ENCODE results near the gene CCDC146. TPM values are rescaled to one million over a fixed set of nuclear protein-coding genes. Genes with fewer than 3 reads are reported as not detected.

CCDC146 gene
- polyA plus RNA-seq, 1 experiment: 8.8 TPM

DNA sequence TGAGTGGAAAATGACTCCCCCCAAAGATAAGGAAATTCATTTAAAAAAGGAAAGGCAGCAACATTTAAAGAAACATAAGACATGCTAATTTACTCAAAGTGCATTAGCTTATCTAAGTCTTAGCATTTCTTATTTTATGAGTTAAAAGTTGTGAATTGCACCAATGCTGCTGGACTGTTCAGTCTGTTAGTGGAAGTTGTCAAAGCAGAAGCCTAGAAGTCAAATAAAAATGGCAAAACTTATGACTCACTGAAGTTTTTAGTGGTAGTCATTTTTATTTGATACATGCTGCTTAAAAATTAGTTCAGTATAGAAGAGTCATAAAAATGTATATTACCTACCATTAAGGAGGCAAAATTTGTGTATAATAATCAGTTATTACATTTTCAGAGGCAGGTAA is 168.0 kb downstream of the CCDC146 start:
- TF ChIP-seq, protein P1, sequence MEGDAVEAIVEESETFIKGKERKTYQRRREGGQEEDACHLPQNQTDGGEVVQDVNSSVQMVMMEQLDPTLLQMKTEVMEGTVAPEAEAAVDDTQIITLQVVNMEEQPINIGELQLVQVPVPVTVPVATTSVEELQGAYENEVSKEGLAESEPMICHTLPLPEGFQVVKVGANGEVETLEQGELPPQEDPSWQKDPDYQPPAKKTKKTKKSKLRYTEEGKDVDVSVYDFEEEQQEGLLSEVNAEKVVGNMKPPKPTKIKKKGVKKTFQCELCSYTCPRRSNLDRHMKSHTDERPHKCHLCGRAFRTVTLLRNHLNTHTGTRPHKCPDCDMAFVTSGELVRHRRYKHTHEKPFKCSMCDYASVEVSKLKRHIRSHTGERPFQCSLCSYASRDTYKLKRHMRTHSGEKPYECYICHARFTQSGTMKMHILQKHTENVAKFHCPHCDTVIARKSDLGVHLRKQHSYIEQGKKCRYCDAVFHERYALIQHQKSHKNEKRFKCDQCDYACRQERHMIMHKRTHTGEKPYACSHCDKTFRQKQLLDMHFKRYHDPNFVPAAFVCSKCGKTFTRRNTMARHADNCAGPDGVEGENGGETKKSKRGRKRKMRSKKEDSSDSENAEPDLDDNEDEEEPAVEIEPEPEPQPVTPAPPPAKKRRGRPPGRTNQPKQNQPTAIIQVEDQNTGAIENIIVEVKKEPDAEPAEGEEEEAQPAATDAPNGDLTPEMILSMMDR (IDR thresholded peaks at IDR 0.05; ENCODE audit: low read depth, low read length): no peak
- Histone ChIP-seq H3K4me3 (ENCODE audit: low read depth, low read length) (no peak overlapping the region), H3K27ac (ENCODE audit: low read depth, low read length) (no peak overlapping the region), H3K9me3 (ENCODE audit: control insufficient read depth, insufficient read depth, low read length) (peaks cover 8% of the 10 kb centered on the region; the same call in 1 of the 2 replicates), H3K27me3 (ENCODE audit: control insufficient read depth, insufficient read depth, low read length) (no peaks in the 10 kb centered on the region)
- ChIA-PET POLR2A (no interaction called here), CTCF (no interaction called here)
- DNase-seq (ENCODE audit: low read depth, low spot score): no peak

DNA sequence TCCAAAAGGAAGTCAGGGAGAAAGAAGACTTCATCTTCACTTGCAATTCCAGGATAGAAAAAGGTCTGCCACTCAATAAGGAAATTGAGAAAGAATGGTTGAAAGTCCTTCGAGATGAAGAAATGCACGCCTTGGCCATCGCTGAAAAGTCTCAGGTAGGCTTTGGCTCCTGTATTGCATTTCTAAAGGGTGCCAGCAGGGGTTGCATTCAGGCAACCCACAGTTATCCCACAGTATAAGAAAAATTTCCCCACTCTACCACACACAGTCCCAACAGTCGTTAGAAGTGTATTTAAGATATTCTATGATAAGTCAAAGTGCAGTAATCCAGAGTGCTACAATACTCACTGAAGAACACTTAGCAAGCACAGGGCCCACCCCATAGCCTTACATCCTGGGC is 170.6 kb downstream of the CCDC146 start:
- POLR2A ChIA-PET: no interaction called here

DNA sequence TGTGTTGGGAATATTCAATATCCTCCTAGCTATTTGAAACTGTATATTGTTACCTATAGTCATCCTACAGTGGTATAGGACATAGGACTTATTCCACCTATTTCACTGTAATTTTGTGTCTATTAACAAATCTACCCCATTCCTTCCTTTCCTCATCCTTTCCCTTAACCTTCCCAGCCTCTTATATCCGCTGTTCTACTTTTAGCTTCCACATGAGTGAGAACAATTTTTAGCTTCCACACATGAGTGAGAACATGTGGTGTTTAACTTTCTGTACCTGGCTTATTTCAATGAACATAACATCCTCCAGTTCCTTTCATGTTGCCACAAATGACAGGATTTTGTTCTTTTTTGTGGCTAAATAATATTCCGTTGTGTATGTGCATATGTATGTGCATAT is 173.1 kb downstream of the CCDC146 start:
- TF ChIP-seq, protein P1 (IDR thresholded peaks at IDR 0.05; ENCODE audit: low read depth, low read length): no peak
- DNase-seq (ENCODE audit: low read depth, low spot score): no peak
- Histone ChIP-seq H3K27ac (ENCODE audit: low read depth, low read length) (no peak overlapping the region), H3K27me3 (ENCODE audit: control insufficient read depth, insufficient read depth, low read length) (no peaks in the 10 kb centered on the region), H3K9me3 (ENCODE audit: control insufficient read depth, insufficient read depth, low read length) (no peaks in the 10 kb centered on the region), H3K4me3 (ENCODE audit: low read depth, low read length) (no peak overlapping the region)
- CTCF ChIA-PET: interaction anchor here (1.4 kb wide), 1 partner anchor 48 kb away, joined by 4 read pairs; no protein-coding TSS in a partner anchor
- POLR2A ChIA-PET: no interaction called here

More for the DNA sequence above, 170.6 kb downstream of the CCDC146 start:
- no peak overlapping the region for H3K4me3 ChIP-seq (ENCODE audit: low read depth, low read length)
- CTCF ChIA-PET: no interaction called here
- H3K27me3 ChIP-seq (ENCODE audit: control insufficient read depth, insufficient read depth, low read length): no peaks in the 10 kb centered on the region
- DNase-seq (ENCODE audit: low read depth, low spot score): no peak
- peaks cover 4% of the 10 kb centered on the region; the same call in 1 of the 2 replicates for H3K9me3 ChIP-seq (ENCODE audit: control insufficient read depth, insufficient read depth, low read length)
- TF ChIP-seq, protein P1 (IDR thresholded peaks at IDR 0.05; ENCODE audit: low read depth, low read length): no peak
- H3K27ac ChIP-seq (ENCODE audit: low read depth, low read length): no peak overlapping the region

DNA sequence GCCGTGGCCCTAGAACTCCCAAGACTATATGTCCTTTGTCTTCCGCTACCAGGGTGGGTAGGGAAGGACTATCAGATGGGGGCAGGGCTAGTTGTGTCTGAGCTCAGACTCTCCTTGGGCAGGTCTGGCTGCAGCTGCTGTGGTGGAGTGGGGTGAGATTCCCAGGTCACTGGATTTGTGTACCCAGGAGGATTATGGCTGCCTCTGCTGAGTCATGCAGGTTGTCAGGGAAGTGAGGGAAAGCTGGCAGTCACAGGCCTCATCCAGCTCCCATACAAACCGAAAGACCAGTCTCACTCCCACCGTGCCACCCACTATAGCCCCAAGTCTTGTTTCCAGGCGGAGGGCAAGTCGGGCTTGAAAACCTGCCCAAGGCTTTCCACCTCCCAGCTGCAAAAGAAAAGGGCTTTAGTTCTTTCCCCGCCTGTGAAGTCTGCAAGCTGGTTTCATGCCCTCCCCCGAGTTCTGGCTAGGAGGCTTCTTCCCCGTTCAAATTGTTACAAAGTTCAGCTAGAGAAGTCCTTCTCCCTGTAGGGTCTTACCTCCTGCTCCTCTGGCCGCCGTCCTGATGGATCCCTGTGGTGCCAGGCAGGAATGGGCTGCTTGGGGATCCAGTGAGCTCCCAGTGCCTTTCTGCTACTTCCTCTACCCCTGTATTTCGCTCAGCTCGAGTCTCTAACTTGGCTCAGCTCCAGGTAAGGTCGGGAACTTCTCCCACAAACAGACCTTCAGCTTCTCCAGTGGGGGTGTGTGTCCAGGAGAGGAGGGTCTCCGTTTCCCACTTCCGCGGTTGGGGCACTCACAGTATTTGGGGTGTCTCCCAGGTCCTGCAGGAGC is 184.0 kb downstream of the CCDC146 start:
- ChIA-PET CTCF (interaction anchor here (0.6 kb wide), 2 partner anchors 138 to 174 kb away, joined by 3 to 4 read pairs; no protein-coding TSS in a partner anchor), POLR2A (no interaction called here)
- DNase-seq (ENCODE audit: low read depth, low spot score): no peak
- no peak overlapping the region for H3K27ac ChIP-seq (ENCODE audit: low read depth, low read length)
- no peaks in the 10 kb centered on the region for H3K27me3 ChIP-seq (ENCODE audit: control insufficient read depth, insufficient read depth, low read length)
- no peak overlapping the region for H3K4me3 ChIP-seq (ENCODE audit: low read depth, low read length)
- H3K9me3 ChIP-seq (ENCODE audit: control insufficient read depth, insufficient read depth, low read length): no peaks in the 10 kb centered on the region; the same call in none of the 2 replicates
- TF ChIP-seq, protein P1 (IDR thresholded peaks at IDR 0.05; ENCODE audit: low read depth, low read length): no peak

DNA sequence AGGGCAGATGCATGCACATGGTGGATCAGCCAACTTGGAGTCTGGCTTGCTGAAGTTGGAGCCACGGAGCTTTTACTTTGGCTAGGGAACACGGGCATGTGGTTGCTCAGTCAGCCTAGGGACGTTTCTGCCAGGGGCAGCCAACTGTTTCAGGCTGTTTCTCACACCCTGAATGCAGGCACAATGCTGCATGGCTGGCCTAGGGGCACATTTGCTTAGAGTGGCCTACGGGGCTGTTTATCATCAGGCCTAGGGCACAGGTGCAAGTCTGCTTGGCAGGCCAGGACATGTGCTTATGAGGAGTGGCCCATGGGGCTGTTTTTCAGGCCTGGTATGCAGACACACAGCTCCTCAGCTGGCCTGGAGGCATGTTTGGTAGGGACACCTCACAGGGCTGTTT is 186.4 kb downstream of the CCDC146 start:
- POLR2A ChIA-PET: no interaction called here
- TF ChIP-seq, protein P1 (IDR thresholded peaks at IDR 0.05; ENCODE audit: low read depth, low read length): no peak
- Histone ChIP-seq H3K4me3 (ENCODE audit: low read depth, low read length) (no peak overlapping the region), H3K9me3 (ENCODE audit: control insufficient read depth, insufficient read depth, low read length) (no peaks in the 10 kb centered on the region; the same call in none of the 2 replicates), H3K27ac (ENCODE audit: low read depth, low read length) (no peak overlapping the region), H3K27me3 (ENCODE audit: control insufficient read depth, insufficient read depth, low read length) (no peaks in the 10 kb centered on the region)
- CTCF ChIA-PET: no interaction called here
- DNase-seq (ENCODE audit: low read depth, low spot score): no peak
